H1 (cell line): Measurements from ENCODE around the gene DNAJC22. TPM values are rescaled to one million over a fixed set of nuclear protein-coding genes. Genes with fewer than 3 reads are reported as not detected.

Experiments
- CTCF ChIA-PET: fragments of 300-600 bp; sonication (Branson Sonifier 250); formaldehyde crosslinking; loops from one replicate; lab custom pipeline; 2021; ENCODE audit not compliant: partially characterized antibody; lab: Charles Lee
- POLR2A ChIA-PET: fragments of 300-600 bp; sonication (Branson Sonifier 250); formaldehyde crosslinking; loops from one replicate; lab custom pipeline; 2021; ENCODE audit warnings: inconsistent platforms; ENCODE audit not compliant: partially characterized antibody; lab: Charles Lee
- DNase-seq, 2 experiments: peaks; one replicate each; pipeline versions ENCODE4 v3.0.0 to v3.0.0-alpha.2; 2010 to 2022; ENCODE audit warnings: low spot score in 2 of 2, low read depth in 1 of 2, mixed read lengths in 1 of 2
- FAIRE-seq: peaks from 2 replicates; lab custom pipeline; 2011; peaks lifted over from hg19 to GRCh38; lab: Jason Lieb, UNC
- H2AFZ ChIP-seq: 2 replicates; pipeline ENCODE4 v1.8.1; 2012; ENCODE audit warnings: low read length, inconsistent platforms
- H2AK5ac ChIP-seq: 2 replicates; pipeline ENCODE4 v1.6.1; 2013; ENCODE audit warnings: low read depth, low read length
- H2BK120ac ChIP-seq: replicated peaks from 2 replicates; pipeline ENCODE3; 2013; ENCODE audit warnings: low read depth, low read length, inconsistent platforms
- H2BK12ac ChIP-seq: 2 replicates; pipeline ENCODE4 v1.6.1; 2013; ENCODE audit warnings: low read depth, low read length
- H2BK15ac ChIP-seq: 2 replicates; pipeline ENCODE4 v1.6.1; 2013; ENCODE audit warnings: low read length
- H2BK20ac ChIP-seq: 2 replicates; pipeline ENCODE4 v1.6.1; 2013; ENCODE audit warnings: low read length
- H2BK5ac ChIP-seq: 2 replicates; pipeline ENCODE4 v1.6.1; 2013; ENCODE audit warnings: low read depth, low read length
- H3K14ac ChIP-seq: 2 replicates; pipeline ENCODE4 v1.6.1; 2013; ENCODE audit warnings: inconsistent platforms; ENCODE audit not compliant: insufficient read length
- H3K18ac ChIP-seq: 2 replicates; pipeline ENCODE4 v1.6.1; 2013; ENCODE audit warnings: low read length; ENCODE audit errors: extremely low read depth
- H3K23ac ChIP-seq: 2 replicates; pipeline ENCODE4 v1.6.1; 2013; ENCODE audit warnings: inconsistent platforms; ENCODE audit not compliant: insufficient read length
- H3K23me2 ChIP-seq: 2 replicates; pipeline ENCODE4 v1.6.1; 2013; ENCODE audit warnings: low read depth, low read length
- H3K27ac ChIP-seq: 2 replicates; pipeline ENCODE4 v1.6.1; 2011; ENCODE audit warnings: low read depth, low read length, inconsistent platforms
- H3K27me3 ChIP-seq, 4 experiments: replicated peaks in 1 of 4; 1 replicate in 1 of 4; 2 replicates in 3 of 4; pipeline versions ENCODE4 v1.6.1 to v1.8.1; 2011 to 2013; ENCODE audit warnings: low read length in 3 of 4, mild to moderate bottlenecking in 3 of 4, inconsistent platforms in 2 of 4, mixed read lengths in 2 of 4, moderate library complexity in 1 of 4; ENCODE audit not compliant: control insufficient read depth in 3 of 4, insufficient read depth in 3 of 4; ENCODE audit errors: extremely low read depth in 1 of 4
- H3K36me3 ChIP-seq, 4 experiments: 2 replicates each; pipeline versions ENCODE4 v1.6.1 to v1.8.1; 2011 to 2013; ENCODE audit warnings: mild to moderate bottlenecking in 4 of 4, low read length in 3 of 4, moderate library complexity in 2 of 4, control low read depth in 1 of 4, inconsistent platforms in 1 of 4; ENCODE audit not compliant: insufficient read depth in 4 of 4, control insufficient read depth in 2 of 4
- H3K4ac ChIP-seq: replicated peaks from 2 replicates; pipeline ENCODE3; 2013; ENCODE audit warnings: low read length, low read depth, mixed read lengths, inconsistent platforms; ENCODE audit not compliant: insufficient read length
- H3K4me1 ChIP-seq, 4 experiments: replicated peaks in 1 of 4; 1 replicate in 1 of 4; 2 replicates in 3 of 4; pipeline versions ENCODE4 v1.6.1 to v1.8.1; 2011 to 2013; ENCODE audit warnings: low read length in 3 of 4, inconsistent platforms in 2 of 4, mixed read lengths in 1 of 4; ENCODE audit not compliant: insufficient read depth in 4 of 4, control insufficient read depth in 3 of 4
- H3K4me2 ChIP-seq, 2 experiments: 2 replicates each; pipeline versions ENCODE4 v1.6.1 to v1.8.1; 2011 to 2013; ENCODE audit warnings: low read depth in 2 of 2, low read length in 2 of 2, control low read depth in 1 of 2, inconsistent platforms in 1 of 2, mild to moderate bottlenecking in 1 of 2; ENCODE audit not compliant: insufficient read depth in 1 of 2
- H3K4me3 ChIP-seq, 4 experiments: fragments of 200-600, 300-600 bp in 1 of 4; sonication (generic), shearing (Covaris generic), sonication (Bioruptor Twin) in 1 of 4; 2 replicates each; pipeline versions ENCODE4 v1.5.1 to v1.8.1; 2011 to 2016; ENCODE audit warnings: low read length in 4 of 4, low read depth in 3 of 4, control low read depth in 2 of 4, inconsistent platforms in 2 of 4, mild to moderate bottlenecking in 2 of 4, mixed read lengths in 1 of 4, moderate library complexity in 1 of 4; ENCODE audit not compliant: insufficient read depth in 2 of 4; ENCODE audit errors: extremely low read depth in 1 of 4
- H3K56ac ChIP-seq: replicated peaks from 2 replicates; pipeline ENCODE3; 2013; ENCODE audit warnings: low read depth, mild to moderate bottlenecking, mixed read lengths, low read length, inconsistent platforms; ENCODE audit not compliant: insufficient read length
- H3K79me1 ChIP-seq: 2 replicates; pipeline ENCODE4 v1.6.1; 2013; ENCODE audit warnings: low read depth, low read length, control low read depth
- H3K79me2 ChIP-seq, 2 experiments: 2 replicates each; pipeline versions ENCODE4 v1.6.1 to v1.8.1; 2012 to 2013; ENCODE audit warnings: low read length in 2 of 2, mild to moderate bottlenecking in 2 of 2, inconsistent platforms in 1 of 2; ENCODE audit not compliant: insufficient read depth in 2 of 2, control insufficient read depth in 1 of 2
- H3K9ac ChIP-seq, 4 experiments: replicated peaks in 1 of 4; 1 replicate in 1 of 4; 2 replicates in 3 of 4; pipeline versions ENCODE4 v1.6.1 to v1.8.1; 2011 to 2013; ENCODE audit warnings: low read depth in 3 of 4, low read length in 3 of 4, control low read depth in 2 of 4, mild to moderate bottlenecking in 2 of 4, moderate library complexity in 2 of 4, inconsistent platforms in 1 of 4; ENCODE audit errors: extremely low read depth in 1 of 4
- H3K9me3 ChIP-seq, 2 experiments: 2 replicates each; pipeline versions ENCODE4 v1.6.1 to v1.8.1; 2012 to 2013; ENCODE audit warnings: mild to moderate bottlenecking in 2 of 2, moderate library complexity in 2 of 2, control low read depth in 1 of 2, inconsistent platforms in 1 of 2, low read depth in 1 of 2, low read length in 1 of 2, mixed read lengths in 1 of 2; ENCODE audit not compliant: insufficient read depth in 2 of 2
- H4K20me1 ChIP-seq, 2 experiments: replicated peaks in 1 of 2; 2 replicates each; pipeline versions ENCODE3 to v1.8.1; 2011 to 2013; ENCODE audit warnings: inconsistent platforms in 2 of 2, low read length in 2 of 2, mild to moderate bottlenecking in 1 of 2; ENCODE audit not compliant: insufficient read depth in 2 of 2, control insufficient read depth in 1 of 2
- H4K5ac ChIP-seq: 2 replicates; pipeline ENCODE4 v1.6.1; 2013; ENCODE audit warnings: low read length, low read depth, mixed read lengths, inconsistent platforms; ENCODE audit not compliant: insufficient read length
- H4K8ac ChIP-seq: 2 replicates; pipeline ENCODE4 v1.8.0; 2013; ENCODE audit warnings: mild to moderate bottlenecking, moderate library complexity, low read length, inconsistent platforms; ENCODE audit not compliant: insufficient read depth; ENCODE audit errors: extremely low read depth
- H4K91ac ChIP-seq: replicated peaks from 2 replicates; pipeline ENCODE3; 2013; ENCODE audit warnings: low read length, mixed read lengths, inconsistent platforms; ENCODE audit not compliant: insufficient read length
- CTCF ChIP-seq, 3 experiments: IDR thresholded peaks; 1 replicate in 2 of 3; 2 replicates in 1 of 3; pipeline versions ENCODE4 v1.5.1 to v1.6.1; 2011; ENCODE audit warnings: low read length in 3 of 3, mild to moderate bottlenecking in 3 of 3, inconsistent platforms in 2 of 3, low read depth in 1 of 3, moderate library complexity in 1 of 3; ENCODE audit not compliant: insufficient read depth in 1 of 3; ENCODE audit errors: control extremely low read depth in 1 of 3
- WGBS, 2 experiments: shearing (Covaris generic) in 1 of 2; methylation state at CpG; one replicate each; pipeline versions ENCODE4 v1.1.6 to v1.1.7; 2013 to 2015; ENCODE audit warnings: low lambda C conversion rate in 2 of 2, mixed read lengths in 2 of 2, inconsistent platforms in 1 of 2, low coverage in 1 of 2, missing lambda C conversion rate in 1 of 2; ENCODE audit not compliant: insufficient replicate concordance in 2 of 2, insufficient coverage in 1 of 2, insufficient read length in 1 of 2; ENCODE audit errors: extremely low coverage in 1 of 2, missing lambda C conversion rate in 1 of 2; 5-methylcytosine and 5-hydroxymethylcytosine counted together
- polyA plus RNA-seq, 7 experiments: library from polyadenylated mRNA; depleted of rRNA in 3 of 7; stranded (reverse) in 5 of 7; unstranded in 2 of 7; fragments of >200 nt in 5 of 7; fragments of 200-250 nt in 2 of 7; gene quantifications; 1 replicate in 5 of 7; 2 replicates in 1 of 7; 4 replicates in 1 of 7; pipeline versions ENCODE4 v1.2.1 to v1.2.3, GENCODE V29; 2011 to 2013; ENCODE audit warnings: missing spikeins in 2 of 7, mixed read lengths in 2 of 7
- total RNA-seq: library from RNA; stranded (reverse); fragmentation: NEBNext Ultra II Directional; extraction: Animal tissue kit (Norgen Biotek cat#: 25700); gene quantifications from 2 replicates; pipeline ENCODE4 v1.2.1, GENCODE V29; 2021
- TF ChIP-seq, protein P1 (sequence below): IDR thresholded peaks from 2 replicates; pipeline ENCODE4 v1.6.1; 2011; ENCODE audit warnings: low read depth, mild to moderate bottlenecking, low read length; ENCODE audit not compliant: insufficient read depth

DNAJC22 gene
- total and polyA plus RNA-seq, 2 of the 8 experiments (the other 6 are each of a cell fraction or from before 2014, with no cell fraction given): 0.20 to 0.39 TPM

DNA sequence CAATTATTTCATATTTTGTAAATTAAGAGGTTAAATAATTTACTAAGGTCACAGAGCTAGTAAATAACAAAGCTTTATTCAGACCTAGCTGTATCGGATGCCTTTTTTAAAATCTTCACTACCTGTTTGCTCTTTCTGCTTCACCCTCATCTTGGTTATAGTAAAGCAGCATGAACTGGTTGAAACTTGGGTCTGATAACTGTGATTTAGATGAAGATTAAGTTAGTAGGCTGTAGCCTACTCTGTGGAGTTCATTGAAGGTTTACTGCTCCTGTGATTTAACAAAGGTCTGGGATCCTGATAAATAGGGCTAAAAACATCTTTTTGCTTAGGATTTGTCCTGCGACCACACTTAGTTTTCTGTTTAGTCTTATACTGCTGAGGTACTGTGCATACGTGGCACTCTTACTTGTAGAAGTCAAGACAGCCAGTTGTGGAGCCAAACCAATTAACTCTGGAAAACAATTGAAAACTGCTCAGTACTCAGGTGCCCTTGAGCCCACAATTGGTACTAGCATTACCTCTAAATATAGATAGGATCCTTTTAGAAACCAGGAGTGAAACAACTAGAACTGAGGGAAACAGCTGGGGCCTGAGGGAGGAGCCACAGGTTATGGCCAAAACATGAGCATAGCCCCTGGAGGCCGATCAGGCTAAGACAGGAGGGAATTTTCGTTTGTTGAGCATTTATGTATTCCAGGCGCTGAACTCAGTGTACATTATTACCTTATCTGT, 22.9 kb downstream of the DNAJC22 start:
- H2BK20ac ChIP-seq: no peak overlapping the region
- no peak overlapping the region for H3K18ac ChIP-seq
- ChIA-PET POLR2A (interaction anchor here (1.5 kb wide), 1 partner anchor 11 kb away, joined by 6 read pairs; no protein-coding TSS in a partner anchor), CTCF (interaction anchor here (0.6 to 26.7 kb wide), 12 partner anchors 12 to 211 kb away, joined by 3 to 538 read pairs (median 4); partner anchors contain the start of gene DNAJC22)
- H3K9me3 ChIP-seq: no peaks in the 10 kb centered on the region
- no peak overlapping the region for H3K56ac ChIP-seq
- H3K14ac ChIP-seq: no peak overlapping the region
- H4K5ac ChIP-seq: no peak overlapping the region
- FAIRE-seq: no peak
- H3K4me2 ChIP-seq: no peak overlapping the region
- no peak overlapping the region for H2AK5ac ChIP-seq
- H3K79me2 ChIP-seq: peaks cover 4 to 54% of the 10 kb centered on the region in 2 experiments
- whole genome bisulfite sequencing, 2 experiments: 75% methylated on average over 6 of the region's 6 CpGs; no CpG with 5 or more reads in 1 of the 2 experiments
- no peak overlapping the region for H4K91ac ChIP-seq
- 0 out of 2 replicates have a peak, but pooled peaks cover 3% of the 10 kb centered on the region for H3K79me1 ChIP-seq
- H2BK12ac ChIP-seq: no peak overlapping the region
- H3K27ac ChIP-seq: no peak overlapping the region
- no peak for DNase-seq
- no peaks in the 10 kb centered on the region for H4K20me1 ChIP-seq
- H3K23ac ChIP-seq: no peak overlapping the region
- H2BK15ac ChIP-seq: no peak overlapping the region
- no peak overlapping the region for H3K4ac ChIP-seq
- H3K4me1 ChIP-seq: peaks cover 0 to 8% (median 2%) of the 10 kb centered on the region in 4 experiments; a peak in 3 of 7 replicates
- TF ChIP-seq, protein P1, sequence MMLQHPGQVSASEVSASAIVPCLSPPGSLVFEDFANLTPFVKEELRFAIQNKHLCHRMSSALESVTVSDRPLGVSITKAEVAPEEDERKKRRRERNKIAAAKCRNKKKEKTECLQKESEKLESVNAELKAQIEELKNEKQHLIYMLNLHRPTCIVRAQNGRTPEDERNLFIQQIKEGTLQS: no peak
- peak; percentile 22 to 47 (median 30); a peak in 3 of 4 replicates for TF ChIP-seq CTCF (IDR thresholded peaks at IDR 0.05; ENCODE audit: control extremely low read depth in 1 of 3, insufficient read depth in 1 of 3, low read depth in 1 of 3, low read length in 3 of 3)
- no peaks in the 10 kb centered on the region for H3K36me3 ChIP-seq
- H4K8ac ChIP-seq: no peak overlapping the region
- no peak overlapping the region for H2AFZ ChIP-seq
- no peak overlapping the region for H3K4me3 ChIP-seq
- no peak overlapping the region for H2BK5ac ChIP-seq
- no peak overlapping the region for H2BK120ac ChIP-seq
- H3K9ac ChIP-seq: no peak overlapping the region
- peaks cover 9% of the 10 kb centered on the region for H3K23me2 ChIP-seq
- H3K27me3 ChIP-seq: peaks cover 0 to 3% (median 0%) of the 10 kb centered on the region in 4 experiments; a peak in 3 of 7 replicates
